IMR-90 (cell line): ENCODE results near the gene TGFB3. TPM values are rescaled to one million over a fixed set of nuclear protein-coding genes. Genes with fewer than 3 reads are reported as not detected.

Experiments used
- ATAC-seq: fragments of 200-7000 bp; cut with Tn5 transposase; 2 replicates; pipeline ENCODE4 v1.9.1; 2020; ENCODE audit warnings: low read depth, mild to moderate bottlenecking, moderate library complexity
- BruUV-seq: library from RNA; stranded (reverse); fragments of 400-500 nt; replicated peaks from 2 replicates; lab custom pipeline; 2021; lab: Mats Ljungman, UMichigan
- CTCF ChIA-PET: fragments of 300-600 bp; formaldehyde crosslinking; extraction: SDS; loops from one replicate; lab custom pipeline; 2021; ENCODE audit warnings: antibody characterized with exemption; lab: Yijun Ruan, JAX
- POLR2A ChIA-PET: fragments of 300-600 bp; sonication (Branson Sonifier 250); formaldehyde crosslinking; loops from one replicate; lab custom pipeline; 2022; ENCODE audit warnings: antibody characterized with exemption; ENCODE audit not compliant: unreplicated experiment; lab: Charles Lee
- DNase-seq: peaks from one replicate; pipeline ENCODE4 v3.0.0; 2013
- H2AFZ ChIP-seq: replicated peaks from 2 replicates; pipeline ENCODE3; 2013; ENCODE audit warnings: low read length, mild to moderate bottlenecking; ENCODE audit not compliant: poor library complexity
- H2AK5ac ChIP-seq: 2 replicates; pipeline ENCODE4 v1.6.1; 2013; ENCODE audit warnings: low read depth, low read length, inconsistent platforms
- H2AK9ac ChIP-seq: replicated peaks from 2 replicates; pipeline ENCODE3; 2013; ENCODE audit warnings: mild to moderate bottlenecking, low read depth, low read length, moderate library complexity; ENCODE audit not compliant: poor library complexity
- H2BK120ac ChIP-seq: 2 replicates; pipeline ENCODE4 v1.6.1; 2013; ENCODE audit warnings: low read depth, low read length, inconsistent platforms
- H2BK15ac ChIP-seq: 3 replicates; pipeline ENCODE4 v1.6.1; 2013; ENCODE audit warnings: low read depth, low read length, inconsistent platforms
- H2BK20ac ChIP-seq: 2 replicates; pipeline ENCODE4 v1.6.1; 2013; ENCODE audit warnings: low read depth, mild to moderate bottlenecking, inconsistent platforms, low read length, moderate library complexity
- H2BK5ac ChIP-seq: 2 replicates; pipeline ENCODE4 v1.6.1; 2013; ENCODE audit warnings: mild to moderate bottlenecking, low read depth, low read length, inconsistent platforms; ENCODE audit not compliant: poor library complexity, severe bottlenecking
- H3K14ac ChIP-seq: replicated peaks from 2 replicates; pipeline ENCODE4 v1.6.1; 2013; ENCODE audit warnings: low read depth, low read length, inconsistent platforms
- H3K18ac ChIP-seq: 2 replicates; pipeline ENCODE4 v1.6.1; 2013; ENCODE audit warnings: low read depth, low read length, control low read depth
- H3K23ac ChIP-seq: 2 replicates; pipeline ENCODE4 v1.6.1; 2013; ENCODE audit warnings: low read depth, low read length, inconsistent platforms
- H3K27ac ChIP-seq: 2 replicates; pipeline ENCODE4 v1.5.1; 2013; ENCODE audit warnings: mild to moderate bottlenecking, control low read depth, low read length; ENCODE audit not compliant: insufficient read depth
- H3K27me3 ChIP-seq: 2 replicates; pipeline ENCODE4 v1.6.1; 2013; ENCODE audit warnings: low read length; ENCODE audit not compliant: control insufficient read depth, insufficient read depth
- H3K36me3 ChIP-seq: 2 replicates; pipeline ENCODE4 v1.6.1; 2013; ENCODE audit warnings: low read length, mixed read lengths; ENCODE audit not compliant: control insufficient read depth, insufficient read depth
- H3K4ac ChIP-seq: 2 replicates; pipeline ENCODE4 v1.6.1; 2013; ENCODE audit warnings: low read depth, low read length, inconsistent platforms
- H3K4me1 ChIP-seq: 2 replicates; pipeline ENCODE4 v1.6.1; 2013; ENCODE audit warnings: low read length, mixed read lengths; ENCODE audit not compliant: control insufficient read depth, insufficient read depth
- H3K4me2 ChIP-seq: 2 replicates; pipeline ENCODE4 v1.6.1; 2013; ENCODE audit warnings: low read depth, mild to moderate bottlenecking, control low read depth, low read length, moderate library complexity
- H3K4me3 ChIP-seq: 2 replicates; pipeline ENCODE4 v1.5.1; 2013; ENCODE audit warnings: low read depth, mild to moderate bottlenecking, control low read depth, low read length, moderate library complexity; ENCODE audit not compliant: insufficient read depth
- H3K56ac ChIP-seq: 2 replicates; pipeline ENCODE4 v1.6.1; 2013; ENCODE audit warnings: low read length, inconsistent platforms; ENCODE audit not compliant: insufficient read depth; ENCODE audit errors: extremely low read depth
- H3K79me1 ChIP-seq, 2 experiments: 2 replicates each; pipeline ENCODE4 v1.6.1; 2013; ENCODE audit warnings: low read length in 2 of 2, inconsistent platforms in 1 of 2, low read depth in 1 of 2
- H3K9ac ChIP-seq: 2 replicates; pipeline ENCODE4 v1.6.1; 2013; ENCODE audit warnings: low read depth, low read length, control low read depth
- H3K9me1 ChIP-seq: 2 replicates; pipeline ENCODE4 v1.6.1; 2013; ENCODE audit warnings: low read length, inconsistent platforms; ENCODE audit not compliant: insufficient read depth
- H3K9me3 ChIP-seq: 2 replicates; pipeline ENCODE4 v1.6.1; 2013; ENCODE audit warnings: low read length; ENCODE audit not compliant: control insufficient read depth, insufficient read depth
- H4K20me1 ChIP-seq: 2 replicates; pipeline ENCODE4 v1.6.1; 2013; ENCODE audit warnings: low read length, inconsistent platforms; ENCODE audit not compliant: insufficient read depth
- H4K5ac ChIP-seq: 2 replicates; pipeline ENCODE4 v1.6.1; 2013; ENCODE audit warnings: mild to moderate bottlenecking, low read depth, low read length, control low read depth
- H4K8ac ChIP-seq, 2 experiments: 2 replicates each; pipeline ENCODE4 v1.6.1; 2013; ENCODE audit warnings: low read depth in 2 of 2, low read length in 2 of 2, control low read depth in 1 of 2, inconsistent platforms in 1 of 2
- H4K91ac ChIP-seq: 2 replicates; pipeline ENCODE4 v1.6.1; 2013; ENCODE audit warnings: low read depth, low read length, inconsistent platforms; ENCODE audit not compliant: insufficient read depth
- BHLHE40 ChIP-seq: fragments of 150-350 bp; IDR thresholded peaks from 2 replicates; pipeline ENCODE4 v1.6.1; 2016; ENCODE audit warnings: mild to moderate bottlenecking, low read depth, low read length
- CEBPB ChIP-seq: IDR thresholded peaks from 2 replicates; pipeline ENCODE4 v1.6.1; 2012; ENCODE audit warnings: low read depth, low read length, improper control_type of control experiment
- CHD1 ChIP-seq: IDR thresholded peaks from 2 replicates; pipeline ENCODE4 v1.6.1; 2012; ENCODE audit warnings: low read depth, low read length, improper control_type of control experiment
- FOS ChIP-seq: fragments of 150-350 bp; IDR thresholded peaks from 2 replicates; pipeline ENCODE4 v1.6.1; 2016; ENCODE audit warnings: low read depth, low read length
- MAFK ChIP-seq: IDR thresholded peaks from 2 replicates; pipeline ENCODE4 v1.6.1; 2012; ENCODE audit warnings: low read depth, low read length, improper control_type of control experiment
- MAZ ChIP-seq: IDR thresholded peaks from 2 replicates; pipeline ENCODE4 v1.6.1; 2012; ENCODE audit warnings: low read depth, mild to moderate bottlenecking, low read length, improper control_type of control experiment, moderate library complexity, borderline replicate concordance
- MXI1 ChIP-seq: IDR thresholded peaks from 2 replicates; pipeline ENCODE4 v1.6.1; 2012; ENCODE audit warnings: low read depth, mild to moderate bottlenecking, low read length, moderate library complexity, borderline replicate concordance
- NFE2L2 ChIP-seq: fragments of 150-350 bp; IDR thresholded peaks from 2 replicates; pipeline ENCODE4 v1.6.1; 2016; ENCODE audit warnings: low read depth, mild to moderate bottlenecking, low read length
- POLR2A ChIP-seq: IDR thresholded peaks from 2 replicates; pipeline ENCODE4 v1.6.1; 2012; ENCODE audit warnings: mild to moderate bottlenecking, low read depth, low read length
- RAD21 ChIP-seq: IDR thresholded peaks from 2 replicates; pipeline ENCODE4 v1.6.1; 2012; ENCODE audit warnings: low read length, improper control_type of control experiment
- RCOR1 ChIP-seq: IDR thresholded peaks from 2 replicates; pipeline ENCODE4 v1.6.1; 2012; ENCODE audit warnings: mild to moderate bottlenecking, low read length, improper control_type of control experiment; ENCODE audit not compliant: insufficient replicate concordance
- RFX5 ChIP-seq: IDR thresholded peaks from 2 replicates; pipeline ENCODE4 v1.8.0; 2012; ENCODE audit warnings: low read depth, mild to moderate bottlenecking, low read length, moderate library complexity
- SMC3 ChIP-seq: fragments of 150-350 bp; IDR thresholded peaks from 2 replicates; pipeline ENCODE4 v1.6.1; 2016; ENCODE audit warnings: low read depth, mild to moderate bottlenecking, antibody characterized with exemption, low read length, moderate library complexity
- USF2 ChIP-seq: fragments of 150-350 bp; IDR thresholded peaks from 2 replicates; pipeline ENCODE4 v1.6.1; 2017; ENCODE audit warnings: mild to moderate bottlenecking, antibody characterized with exemption, low read length, low read depth
- WGBS, 2 experiments: methylation state at CpG; one replicate each; pipeline versions ENCODE4 v1.1.5 to v1.1.7; 2013; ENCODE audit warnings: missing lambda C conversion rate in 2 of 2; ENCODE audit not compliant: insufficient read length in 1 of 2; ENCODE audit errors: extremely low coverage in 2 of 2; 5-methylcytosine and 5-hydroxymethylcytosine counted together
- dilution Hi-C: fragments of 300-500 bp; cut with HindIII; formaldehyde crosslinking; loops from one replicate; pipeline ENCODE4 v1.14.3; 2018; ENCODE audit warnings: low sequenced_read_pairs; ENCODE audit not compliant: unreplicated experiment
- in situ Hi-C: fragments of 300-500 bp; cut with MboI; formaldehyde crosslinking; loops from 3 replicates; pipeline ENCODE4 v1.14.3; 2019; ENCODE audit warnings: low sequenced_read_pairs, inconsistent platforms, mixed read lengths
- intact Hi-C: fragments of 100-400 bp; cut with micrococcal nuclease; formaldehyde crosslinking; loops from 2 replicates; pipeline ENCODE4 v1.10.0; 2022
- polyA plus RNA-seq, 3 experiments: library from polyadenylated mRNA; depleted of rRNA; stranded (reverse); fragments of >200 nt; gene quantifications; 2 replicates each; pipeline ENCODE4 v1.2.3, GENCODE V29; 2012; ENCODE audit warnings: low replicate concordance in 1 of 3
- total RNA-seq: library from RNA; depleted of rRNA; stranded (reverse); fragments of >200 nt; gene quantifications from 2 replicates; pipeline ENCODE4 v1.2.3, GENCODE V29; 2012
- TF ChIP-seq, protein P1 (sequence below): fragments of 150-350 bp; IDR thresholded peaks from 2 replicates; pipeline ENCODE4 v1.6.1; 2016; ENCODE audit warnings: low read depth, mild to moderate bottlenecking, low read length, moderate library complexity, borderline replicate concordance
- TF ChIP-seq, protein P2 (sequence below): conservative IDR thresholded peaks from 2 replicates; pipeline ENCODE4 v1.5.1; 2012; ENCODE audit warnings: mild to moderate bottlenecking, low read depth, low read length, improper control_type of control experiment

Gene TGFB3
- total and polyA plus RNA-seq, 2 of the 4 experiments (the other 2 are of a cell fraction): 2.2 to 4.3 TPM

- H3K4me1 ChIP-seq: no peaks in the 10 kb centered on the region
- H2BK20ac ChIP-seq: no peak overlapping the region
- no peak overlapping the region for H4K5ac ChIP-seq
- no peak overlapping the region for H2BK15ac ChIP-seq
- H2BK120ac ChIP-seq: no peak overlapping the region
- H3K4me3 ChIP-seq: no peak overlapping the region
- H3K36me3 ChIP-seq: no peaks in the 10 kb centered on the region
- H2AK9ac ChIP-seq: no peak overlapping the region
- H3K79me1 ChIP-seq: no peaks in the 10 kb centered on the region
- DNase-seq: no peak
- no peak overlapping the region for H2BK5ac ChIP-seq
- no peaks in the 10 kb centered on the region; the same call in 1 of the 2 replicates for H3K9me1 ChIP-seq
- intact Hi-C loops: no loop called here
- no peak overlapping the region for H3K56ac ChIP-seq
- H3K4me2 ChIP-seq: no peak overlapping the region
- H2AFZ ChIP-seq: no peak overlapping the region
- no peak overlapping the region for H3K23ac ChIP-seq
- no peak overlapping the region for H4K8ac ChIP-seq
- 60% methylated on average over 1 of the region's 2 CpGs; no CpG with 5 or more reads in 1 of the 2 experiments for WGBS, 2 experiments
- no peak overlapping the region for H4K91ac ChIP-seq
- no peaks in the 10 kb centered on the region for H3K9me3 ChIP-seq
- BruUV-seq: no TSS peak
- no peaks in the 10 kb centered on the region for H3K27me3 ChIP-seq
- ChIA-PET POLR2A (no interaction called here), CTCF (no interaction called here)
- dilution Hi-C loops: no loop called here
- no peak overlapping the region for H3K18ac ChIP-seq
- H4K20me1 ChIP-seq: no peaks in the 10 kb centered on the region
- no peak overlapping the region for H3K9ac ChIP-seq
- H3K14ac ChIP-seq: no peak overlapping the region
- ATAC-seq: no peak
- no peak overlapping the region for H2AK5ac ChIP-seq
- H3K4ac ChIP-seq: no peak overlapping the region
- in situ Hi-C loops: no loop called here
- TF ChIP-seq RAD21 (no peak), MAFK (no peak), BHLHE40 (no peak), RCOR1 (no peak), MAZ (no peak), USF2 (no peak), CEBPB (no peak), MXI1 (no peak), RFX5 (no peak), FOS (no peak), CHD1 (no peak), SMC3 (no peak), POLR2A (no peak), NFE2L2 (no peak)
- TF ChIP-seq, protein P1, sequence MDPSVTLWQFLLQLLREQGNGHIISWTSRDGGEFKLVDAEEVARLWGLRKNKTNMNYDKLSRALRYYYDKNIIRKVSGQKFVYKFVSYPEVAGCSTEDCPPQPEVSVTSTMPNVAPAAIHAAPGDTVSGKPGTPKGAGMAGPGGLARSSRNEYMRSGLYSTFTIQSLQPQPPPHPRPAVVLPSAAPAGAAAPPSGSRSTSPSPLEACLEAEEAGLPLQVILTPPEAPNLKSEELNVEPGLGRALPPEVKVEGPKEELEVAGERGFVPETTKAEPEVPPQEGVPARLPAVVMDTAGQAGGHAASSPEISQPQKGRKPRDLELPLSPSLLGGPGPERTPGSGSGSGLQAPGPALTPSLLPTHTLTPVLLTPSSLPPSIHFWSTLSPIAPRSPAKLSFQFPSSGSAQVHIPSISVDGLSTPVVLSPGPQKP: no peak
- TF ChIP-seq, protein P2, sequence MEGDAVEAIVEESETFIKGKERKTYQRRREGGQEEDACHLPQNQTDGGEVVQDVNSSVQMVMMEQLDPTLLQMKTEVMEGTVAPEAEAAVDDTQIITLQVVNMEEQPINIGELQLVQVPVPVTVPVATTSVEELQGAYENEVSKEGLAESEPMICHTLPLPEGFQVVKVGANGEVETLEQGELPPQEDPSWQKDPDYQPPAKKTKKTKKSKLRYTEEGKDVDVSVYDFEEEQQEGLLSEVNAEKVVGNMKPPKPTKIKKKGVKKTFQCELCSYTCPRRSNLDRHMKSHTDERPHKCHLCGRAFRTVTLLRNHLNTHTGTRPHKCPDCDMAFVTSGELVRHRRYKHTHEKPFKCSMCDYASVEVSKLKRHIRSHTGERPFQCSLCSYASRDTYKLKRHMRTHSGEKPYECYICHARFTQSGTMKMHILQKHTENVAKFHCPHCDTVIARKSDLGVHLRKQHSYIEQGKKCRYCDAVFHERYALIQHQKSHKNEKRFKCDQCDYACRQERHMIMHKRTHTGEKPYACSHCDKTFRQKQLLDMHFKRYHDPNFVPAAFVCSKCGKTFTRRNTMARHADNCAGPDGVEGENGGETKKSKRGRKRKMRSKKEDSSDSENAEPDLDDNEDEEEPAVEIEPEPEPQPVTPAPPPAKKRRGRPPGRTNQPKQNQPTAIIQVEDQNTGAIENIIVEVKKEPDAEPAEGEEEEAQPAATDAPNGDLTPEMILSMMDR: no peak
- H3K27ac ChIP-seq: no peak overlapping the region
Observed at GRCh38 chr14:75933712-75934296, 48.0 kb downstream of the TGFB3 start.
